Parathyroid adenoma (tissue), 2 donors: ENCODE data around the gene TMEM132E.

ENCODE experiments used
- H2AFZ ChIP-seq: fragments of 300-600 bp; sonication (generic); one replicate; pipeline ENCODE4 v1.7.0; 2017; ENCODE audit warnings: antibody characterized with exemption, mild to moderate bottlenecking
- H3K27ac ChIP-seq: fragments of 300-600 bp; sonication (generic); one replicate; pipeline ENCODE4 v1.7.0; 2017
- H3K27me3 ChIP-seq: fragments of 300-600 bp; sonication (generic); one replicate; pipeline ENCODE4 v1.7.0; 2017; ENCODE audit warnings: low read length; ENCODE audit not compliant: control insufficient read depth, insufficient read depth
- H3K36me3 ChIP-seq: fragments of 300-600 bp; sonication (generic); one replicate; pipeline ENCODE4 v1.7.0; 2017; ENCODE audit warnings: low read length; ENCODE audit not compliant: control insufficient read depth, insufficient read depth
- H3K4me1 ChIP-seq: fragments of 300-600 bp; sonication (generic); one replicate; pipeline ENCODE4 v1.7.0; 2017; ENCODE audit warnings: control low read depth
- H3K4me2 ChIP-seq: fragments of 300-600 bp; sonication (generic); one replicate; pipeline ENCODE4 v1.7.0; 2017; ENCODE audit warnings: low read length
- H3K4me3 ChIP-seq: fragments of 300-600 bp; sonication (generic); one replicate; pipeline ENCODE4 v1.7.0; 2017; ENCODE audit warnings: low read depth, low read length
- H3K79me2 ChIP-seq: fragments of 300-600 bp; sonication (generic); one replicate; pipeline ENCODE4 v1.7.0; 2017; ENCODE audit warnings: control low read depth
- H3K9ac ChIP-seq: fragments of 300-600 bp; sonication (generic); one replicate; pipeline ENCODE4 v1.7.0; 2017; ENCODE audit warnings: mild to moderate bottlenecking
- H3K9me3 ChIP-seq: fragments of 300-600 bp; sonication (generic); one replicate; pipeline ENCODE4 v1.7.0; 2017; ENCODE audit warnings: low read length; ENCODE audit not compliant: control insufficient read depth
- CTCF ChIP-seq: fragments of 300-600 bp; sonication (generic); IDR thresholded peaks from one replicate; pipeline ENCODE4 v1.7.0; 2017; ENCODE audit warnings: antibody characterized with exemption, mild to moderate bottlenecking
- donor health status: primary hyperparathyroidism.

Gene TMEM132E

GRCh38 chr17:34584805-34585416, 5.5 kb downstream of the TMEM132E start:
- Histone ChIP-seq H2AFZ (no peak overlapping the region), H3K4me3 (no peak overlapping the region), H3K4me2 (no peak overlapping the region), H3K79me2 (no peaks in the 10 kb centered on the region), H3K27me3 (peaks cover 7% of the 10 kb centered on the region), H3K27ac (no peak overlapping the region), H3K4me1 (peaks cover 8% of the 10 kb centered on the region), H3K9me3 (no peaks in the 10 kb centered on the region), H3K36me3 (no peaks in the 10 kb centered on the region), H3K9ac (no peak overlapping the region)
- TF ChIP-seq CTCF: no peak

GRCh38 chr17:34586346-34586846, 7.0 kb downstream of the TMEM132E start:
- no peak overlapping the region for H3K9ac ChIP-seq
- H3K79me2 ChIP-seq: no peaks in the 10 kb centered on the region
- no peak overlapping the region for H3K4me3 ChIP-seq
- H3K4me2 ChIP-seq: no peak overlapping the region
- no peak for TF ChIP-seq CTCF
- H3K36me3 ChIP-seq: no peaks in the 10 kb centered on the region
- no peaks in the 10 kb centered on the region for H3K9me3 ChIP-seq
- no peaks in the 10 kb centered on the region for H3K27me3 ChIP-seq
- no peaks in the 10 kb centered on the region for H3K4me1 ChIP-seq
- H3K27ac ChIP-seq: no peak overlapping the region
- no peak overlapping the region for H2AFZ ChIP-seq

GRCh38 chr17:34588266-34588665, 8.9 kb downstream of the TMEM132E start:
- H3K27ac ChIP-seq: no peak overlapping the region
- H2AFZ ChIP-seq: no peak overlapping the region
- no peak overlapping the region for H3K4me2 ChIP-seq
- no peaks in the 10 kb centered on the region for H3K9me3 ChIP-seq
- TF ChIP-seq CTCF: no peak
- no peaks in the 10 kb centered on the region for H3K4me1 ChIP-seq
- no peaks in the 10 kb centered on the region for H3K79me2 ChIP-seq
- no peaks in the 10 kb centered on the region for H3K27me3 ChIP-seq
- no peak overlapping the region for H3K4me3 ChIP-seq
- no peaks in the 10 kb centered on the region for H3K36me3 ChIP-seq
- no peak overlapping the region for H3K9ac ChIP-seq

GRCh38 chr17:34589120-34589965, 10.0 kb downstream of the TMEM132E start:
- Histone ChIP-seq H3K9me3 (no peaks in the 10 kb centered on the region), H3K27me3 (no peaks in the 10 kb centered on the region), H2AFZ (no peak overlapping the region), H3K4me2 (no peak overlapping the region), H3K9ac (no peak overlapping the region), H3K36me3 (no peaks in the 10 kb centered on the region), H3K27ac (no peak overlapping the region), H3K79me2 (no peaks in the 10 kb centered on the region), H3K4me1 (no peaks in the 10 kb centered on the region), H3K4me3 (no peak overlapping the region)
- TF ChIP-seq CTCF: no peak
